HG03097 (cell line): ENCODE data around the gene PAM.
"Not testable (repeated sequence)": the region's sequence is repeated elsewhere in the genome, so short reads cannot be mapped to it uniquely, and the experiment has no call there.

Experiments used
- ATAC-seq: cut with Tn5 transposase; IDR thresholded peaks from one replicate; pipeline ENCODE4 v1.9.1; 2021; ENCODE audit not compliant: unreplicated experiment, low FRiP score

PAM gene

DNA sequence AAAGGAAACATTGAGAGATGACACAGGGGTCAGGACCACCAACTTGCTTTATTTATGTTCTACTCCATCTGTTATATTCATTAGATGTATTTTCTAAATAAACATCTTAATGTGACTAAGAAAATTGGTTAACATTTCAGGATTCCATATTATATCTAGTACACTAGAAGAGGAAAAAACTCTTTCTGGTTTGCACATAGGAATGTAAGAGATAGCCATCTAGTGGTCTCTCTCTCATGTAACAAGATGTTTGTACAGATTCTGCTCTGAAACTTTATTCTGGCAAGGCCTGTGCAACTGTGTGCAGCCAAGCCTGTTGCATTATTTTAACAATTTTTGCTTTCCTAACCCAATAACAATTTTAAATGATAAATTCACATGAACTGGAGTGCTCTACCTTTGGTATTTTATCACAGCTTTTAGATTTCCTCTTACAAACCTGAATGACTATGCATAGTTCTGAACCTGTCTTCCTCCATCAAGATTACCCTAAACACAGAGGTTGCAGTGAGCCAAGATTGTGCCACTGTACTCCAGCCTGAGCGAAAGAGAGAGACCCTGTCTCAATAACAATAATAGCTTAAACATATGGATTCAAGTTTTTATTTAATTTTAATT lies 216.7 kb downstream of the PAM start:
- ATAC-seq: no peak

DNA sequence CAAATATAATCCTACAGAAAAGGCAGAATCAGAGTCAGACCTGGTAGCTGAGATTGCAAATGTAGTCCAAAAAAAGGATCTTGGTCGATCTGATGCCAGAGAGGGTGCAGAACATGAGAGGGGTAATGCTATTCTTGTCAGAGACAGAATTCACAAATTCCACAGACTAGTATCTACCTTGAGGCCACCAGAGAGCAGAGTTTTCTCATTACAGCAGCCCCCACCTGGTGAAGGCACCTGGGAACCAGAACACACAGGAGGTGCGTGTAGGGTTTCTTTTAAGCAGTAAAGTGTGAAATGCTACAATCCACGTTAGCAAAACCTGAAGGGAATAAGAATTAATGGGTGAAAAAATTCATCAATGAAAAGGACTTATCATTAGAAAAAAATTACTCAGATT lies 219.1 kb downstream of the PAM start:
- ATAC-seq: no peak

DNA sequence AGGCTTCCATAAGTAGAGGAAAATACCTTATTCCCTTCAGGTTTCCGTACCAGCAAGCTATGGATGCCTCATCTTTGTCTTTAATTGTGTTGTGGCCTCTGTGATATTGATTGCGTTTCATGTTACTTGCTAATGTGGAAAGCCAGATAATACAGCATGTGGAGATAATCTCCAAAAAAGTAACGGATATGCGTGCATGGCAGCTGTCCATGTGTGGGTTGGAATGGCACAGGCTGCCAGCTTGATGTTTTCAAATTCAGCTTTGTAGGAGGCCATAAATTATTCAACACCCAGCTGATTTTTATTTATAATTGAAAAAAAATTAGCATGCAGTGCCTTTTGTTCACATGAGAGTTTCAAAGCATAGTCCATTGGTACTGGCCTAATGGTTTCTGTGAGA lies 219.9 kb downstream of the PAM start:
- no peak for ATAC-seq

DNA sequence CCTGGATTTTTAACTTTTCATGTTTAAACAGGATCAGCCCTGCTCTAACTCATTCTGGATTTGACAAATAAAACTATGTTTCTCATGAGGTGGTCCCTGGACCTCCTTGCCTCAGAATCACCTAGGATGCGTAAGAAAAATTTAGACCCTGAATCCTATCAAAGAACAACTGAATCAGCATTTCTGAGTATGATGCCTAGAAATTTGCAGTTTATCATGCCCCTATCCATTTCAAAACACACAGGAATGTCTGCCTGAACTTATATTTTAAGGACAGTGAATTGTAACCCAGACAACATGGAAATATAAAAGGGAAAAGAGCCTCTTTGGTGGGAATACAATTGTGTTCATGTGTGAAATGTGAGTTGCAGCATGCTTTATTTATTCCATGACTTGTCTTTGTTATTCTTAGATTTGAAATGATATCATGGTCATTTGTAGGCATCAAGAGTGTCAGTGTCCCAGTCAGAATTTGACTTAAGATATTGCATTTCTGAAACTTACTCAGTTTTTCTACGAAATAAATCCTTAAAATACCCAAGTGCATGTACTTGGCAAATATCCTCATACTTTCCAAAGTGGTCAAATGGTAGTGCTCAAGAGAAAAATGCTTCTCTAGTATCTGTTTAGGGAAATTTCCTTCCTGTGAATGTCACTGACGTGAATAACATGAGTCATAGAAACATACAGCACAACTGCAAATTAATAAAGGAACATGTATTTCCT lies 220.5 kb downstream of the PAM start:
- ATAC-seq: no peak

DNA sequence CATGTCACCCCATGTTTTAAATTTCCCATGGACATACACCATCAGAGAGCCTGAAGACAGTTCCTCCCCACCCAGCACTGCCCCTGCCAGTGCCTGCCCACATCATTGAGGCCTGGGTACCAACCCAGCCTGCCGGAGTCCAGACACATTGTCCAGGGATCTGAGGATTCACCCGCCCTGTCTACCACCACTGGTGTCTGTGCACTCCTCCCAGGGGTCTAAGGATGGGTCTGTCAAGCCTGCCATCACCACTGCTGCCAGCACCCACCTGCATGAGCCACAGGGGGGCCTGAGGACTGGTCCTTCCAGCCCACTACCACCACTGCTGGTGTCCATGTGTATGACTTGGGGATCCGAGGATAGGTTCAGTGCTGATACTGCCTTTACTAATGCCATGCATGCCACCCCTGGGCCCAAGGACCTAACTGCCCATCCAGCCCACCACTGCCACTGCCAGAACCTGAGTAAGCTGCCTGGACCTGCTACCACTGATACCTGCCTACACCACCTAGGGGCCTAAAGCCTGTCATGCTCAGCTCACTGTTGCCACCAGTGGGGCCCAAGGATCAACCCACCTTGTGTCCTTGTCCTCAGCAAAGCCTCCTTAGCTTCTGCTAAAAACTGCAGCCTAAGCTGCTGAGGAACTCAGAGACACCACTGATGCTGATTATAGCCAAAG lies 227.0 kb downstream of the PAM start:
- ATAC-seq: no peak

DNA sequence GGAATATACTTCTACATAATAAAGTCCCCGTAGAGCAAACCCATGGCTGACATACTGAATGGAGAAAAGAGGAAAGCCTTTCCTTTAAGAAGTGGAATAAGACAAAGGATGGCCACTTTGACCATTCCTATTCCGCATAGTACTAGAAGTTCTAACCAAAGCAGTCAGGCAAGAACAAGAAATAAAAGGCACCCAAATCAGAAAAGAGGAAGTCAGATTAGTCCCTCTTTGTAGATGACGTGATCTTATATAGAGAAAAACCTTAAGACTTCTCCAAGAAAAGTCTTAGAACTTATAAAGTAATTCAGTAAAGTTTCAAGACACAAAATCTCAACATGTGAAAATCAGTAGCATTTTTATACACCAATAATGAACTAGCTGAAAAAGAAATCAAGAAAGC lies 231.0 kb downstream of the PAM start:
- ATAC-seq: no peak

DNA sequence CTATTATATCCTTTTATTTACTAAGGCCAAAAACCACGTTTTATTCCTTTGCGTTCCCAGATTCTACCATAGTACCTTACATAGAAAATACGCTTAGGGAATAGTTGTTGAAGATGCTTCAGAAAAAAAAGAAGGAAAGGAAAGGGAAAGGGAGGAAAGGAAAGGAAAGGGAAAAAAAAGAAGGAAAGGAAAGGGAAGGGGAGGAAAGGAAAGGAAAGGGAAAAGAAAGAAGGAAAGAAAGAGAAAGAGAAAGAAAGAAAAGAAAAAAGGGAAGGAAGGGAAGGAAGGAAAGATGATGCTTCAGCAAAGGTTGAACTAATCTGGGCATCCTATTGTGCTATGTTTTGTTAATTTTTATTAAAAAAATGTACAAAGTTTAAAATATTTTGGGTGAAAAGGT lies 233.4 kb downstream of the PAM start:
- no peak for ATAC-seq

DNA sequence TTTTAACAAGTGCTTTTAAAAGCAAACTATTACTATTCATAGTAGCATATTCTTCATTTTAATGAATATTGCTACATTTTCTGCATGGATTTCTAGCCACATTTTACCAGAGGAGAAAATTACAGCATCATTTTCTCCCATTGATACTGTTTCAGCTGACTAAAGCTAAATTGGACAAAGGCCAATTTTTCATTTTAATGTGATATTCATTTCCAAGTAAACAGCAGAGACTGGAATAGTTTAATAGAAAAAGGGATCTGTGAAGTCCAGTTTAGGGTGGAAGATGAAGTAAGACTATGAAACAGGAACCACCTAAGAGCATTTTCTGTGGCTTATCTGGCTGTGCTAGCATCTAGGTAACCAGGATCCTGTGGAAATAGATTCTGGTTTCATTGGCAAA lies 236.7 kb downstream of the PAM start:
- ATAC-seq: no peak

DNA sequence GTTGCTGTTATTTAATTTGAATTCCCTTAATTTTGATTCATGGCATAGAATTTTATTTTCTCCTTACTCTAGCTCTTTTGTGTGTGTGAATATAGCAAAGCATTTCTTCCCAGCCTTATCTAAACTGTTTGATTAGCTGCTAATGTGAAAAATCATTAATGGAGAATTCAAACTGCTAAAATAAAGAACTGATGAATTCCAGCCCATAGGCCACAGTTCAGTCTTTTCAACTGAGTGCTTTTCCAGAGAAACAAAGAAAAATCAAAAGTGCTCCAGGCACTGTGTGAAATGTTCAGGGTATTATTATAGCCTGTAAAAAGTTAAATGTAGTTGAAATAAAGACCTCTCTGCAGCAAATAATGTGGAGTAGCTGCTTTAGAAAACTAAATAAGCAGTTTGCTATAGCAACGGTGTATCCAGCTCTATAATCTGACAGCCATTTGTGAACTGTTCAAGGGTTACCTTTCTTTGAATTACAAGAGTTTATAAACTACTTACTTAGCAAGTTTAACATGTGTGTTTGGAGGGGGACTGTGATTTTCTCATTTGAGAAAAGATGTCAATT lies 241.0 kb downstream of the PAM start:
- ATAC-seq: no peak

DNA sequence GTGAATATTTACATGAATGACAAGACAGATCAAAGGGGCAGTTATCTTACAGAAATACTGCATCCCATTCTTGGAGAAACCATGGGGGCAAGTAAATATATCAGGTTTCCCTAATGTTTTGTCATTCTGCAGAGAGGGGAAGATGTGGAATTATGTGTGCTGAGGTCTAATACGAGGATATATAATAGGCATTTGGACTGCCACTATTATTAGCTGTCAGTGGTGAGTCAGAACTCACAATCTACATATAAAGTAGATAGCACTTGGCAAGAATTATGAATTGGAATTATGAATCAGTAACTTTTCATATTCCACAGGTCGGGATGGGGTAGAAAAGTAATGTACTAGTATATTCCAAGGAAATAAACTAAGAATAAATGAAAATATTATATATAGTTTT lies 243.1 kb downstream of the PAM start:
- no peak for ATAC-seq

DNA sequence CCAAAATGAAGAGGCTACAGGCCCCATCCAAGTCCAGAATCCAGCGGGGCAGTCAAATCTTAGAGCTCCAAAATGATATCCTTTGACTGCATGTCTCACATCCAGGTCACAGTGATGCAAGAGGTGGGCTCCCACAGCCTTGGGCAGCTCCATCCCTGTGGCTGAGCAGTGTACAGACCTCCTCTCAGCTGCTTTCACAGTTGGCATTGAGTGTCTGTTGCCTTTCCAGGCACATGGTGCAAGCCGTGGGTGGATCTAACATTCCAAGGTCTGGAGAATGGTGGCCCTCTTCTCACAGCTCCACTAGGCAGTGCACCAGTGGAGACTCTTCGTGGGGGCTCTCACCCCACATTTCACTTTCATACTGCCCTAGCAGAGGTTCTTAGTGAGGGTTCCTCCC lies 244.1 kb downstream of the PAM start:
- ATAC-seq: no peak

DNA sequence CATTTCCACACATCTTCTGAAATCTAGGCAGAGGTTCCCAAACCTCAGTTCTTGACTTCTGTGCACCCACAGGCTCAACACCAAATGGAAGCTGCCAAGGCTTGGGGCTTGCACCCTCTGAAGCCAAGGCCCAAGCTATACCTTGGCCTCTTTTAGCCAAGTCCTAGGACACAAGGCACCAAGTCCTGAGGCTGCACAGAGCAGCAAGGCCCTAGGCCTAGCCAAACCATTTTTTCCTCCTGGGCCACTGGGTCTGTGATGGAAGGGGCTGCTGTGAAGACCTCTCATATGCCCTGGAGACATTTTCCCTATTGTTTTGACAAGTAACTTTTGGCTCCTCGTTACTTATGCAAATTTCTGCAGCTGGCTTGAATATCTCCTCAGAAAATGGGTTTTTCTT lies 244.5 kb downstream of the PAM start:
- ATAC-seq: not testable (repeated sequence)

DNA sequence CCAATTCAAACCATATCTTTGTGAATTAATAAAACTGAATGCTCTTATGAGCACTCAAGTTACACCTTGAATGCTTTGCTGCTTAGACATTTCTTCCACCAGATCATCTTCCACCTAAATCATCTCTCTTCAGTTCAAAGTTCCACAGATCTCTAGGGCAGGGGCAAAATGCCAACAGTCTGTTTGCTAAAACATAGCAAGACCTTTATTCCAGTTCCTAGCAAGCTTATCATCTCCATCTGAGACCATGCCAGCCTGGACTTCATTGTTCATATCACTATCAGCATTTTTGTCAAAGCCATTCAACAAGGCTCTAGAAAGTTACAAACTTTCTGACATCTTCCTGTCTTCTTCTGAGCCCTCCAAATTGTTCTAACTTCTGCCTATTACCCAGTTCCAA lies 245.0 kb downstream of the PAM start:
- ATAC-seq: no peak

DNA sequence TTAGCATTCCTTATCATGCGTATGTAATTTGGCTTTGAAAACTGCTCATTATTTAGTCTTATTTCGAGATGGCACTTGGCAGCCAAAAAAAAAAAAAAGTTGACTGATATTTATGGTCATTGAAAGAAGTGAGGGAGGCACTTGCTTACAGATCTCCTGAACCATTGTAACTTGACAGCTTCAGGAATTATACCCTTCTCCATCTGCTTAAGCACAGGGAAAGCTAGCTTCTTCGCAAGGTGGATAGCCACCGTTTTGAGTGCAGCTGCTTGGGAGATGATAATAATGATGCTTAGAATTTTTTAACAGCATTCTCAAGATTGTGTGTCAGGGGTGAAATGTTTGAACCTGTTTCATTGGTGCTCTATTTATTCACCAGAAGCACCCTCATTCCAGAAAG lies 248.8 kb downstream of the PAM start:
- ATAC-seq: no peak

DNA sequence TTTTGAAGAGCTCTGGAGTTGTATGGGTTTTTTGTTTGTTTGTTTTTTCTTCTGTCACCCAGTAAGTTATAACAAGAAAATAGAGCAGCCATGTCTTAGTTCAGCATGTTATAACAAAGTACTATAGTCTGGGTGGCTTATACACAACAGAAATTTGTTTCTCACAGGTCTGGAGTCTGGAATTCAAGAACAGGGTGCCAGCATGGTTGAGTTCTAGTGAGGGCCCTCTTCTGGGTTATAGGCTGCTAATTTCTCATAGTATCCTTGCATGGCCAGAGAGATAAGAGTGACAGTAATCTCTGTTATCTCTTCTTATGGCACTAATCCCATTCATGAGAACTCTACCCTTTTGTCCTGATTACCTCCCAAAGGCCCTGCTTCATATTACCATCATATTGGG lies 250.2 kb downstream of the PAM start:
- ATAC-seq: no peak

DNA sequence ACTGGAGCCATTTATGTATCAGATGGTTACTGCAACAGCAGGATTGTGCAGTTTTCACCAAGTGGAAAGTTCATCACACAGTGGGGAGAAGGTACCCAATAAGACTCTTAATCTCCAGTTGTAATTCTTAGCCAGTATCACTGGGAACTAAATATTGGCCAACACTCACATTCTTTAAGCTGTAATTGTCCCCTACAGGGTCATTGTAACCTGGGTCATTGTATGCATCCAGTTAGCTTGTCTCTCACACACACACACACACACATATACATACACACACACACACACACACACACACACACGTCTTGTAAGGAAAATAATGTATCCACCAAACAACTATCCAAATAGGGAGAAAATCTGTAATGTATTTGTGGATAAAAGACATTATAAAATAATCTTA lies 251.8 kb downstream of the PAM start:
- no peak for ATAC-seq

DNA sequence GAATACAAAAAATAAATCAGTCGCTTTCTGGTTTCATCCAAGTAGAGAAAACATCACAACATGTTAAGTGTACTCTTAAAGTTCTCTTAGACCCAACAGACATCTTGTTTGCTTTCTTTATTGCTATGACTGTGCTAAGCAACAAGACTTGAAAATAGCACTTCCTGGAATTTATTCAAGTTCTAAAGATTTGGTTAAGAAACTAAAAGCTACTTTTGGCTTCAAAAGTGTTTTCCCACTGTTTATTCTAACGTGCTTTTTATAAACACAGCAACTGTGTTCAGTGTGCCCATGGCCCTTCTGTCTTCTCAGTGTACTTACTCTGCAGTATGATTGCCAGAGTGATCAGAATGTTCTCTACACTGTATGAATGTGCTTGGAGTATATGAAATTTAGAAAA lies 255.1 kb downstream of the PAM start:
- ATAC-seq: no peak

DNA sequence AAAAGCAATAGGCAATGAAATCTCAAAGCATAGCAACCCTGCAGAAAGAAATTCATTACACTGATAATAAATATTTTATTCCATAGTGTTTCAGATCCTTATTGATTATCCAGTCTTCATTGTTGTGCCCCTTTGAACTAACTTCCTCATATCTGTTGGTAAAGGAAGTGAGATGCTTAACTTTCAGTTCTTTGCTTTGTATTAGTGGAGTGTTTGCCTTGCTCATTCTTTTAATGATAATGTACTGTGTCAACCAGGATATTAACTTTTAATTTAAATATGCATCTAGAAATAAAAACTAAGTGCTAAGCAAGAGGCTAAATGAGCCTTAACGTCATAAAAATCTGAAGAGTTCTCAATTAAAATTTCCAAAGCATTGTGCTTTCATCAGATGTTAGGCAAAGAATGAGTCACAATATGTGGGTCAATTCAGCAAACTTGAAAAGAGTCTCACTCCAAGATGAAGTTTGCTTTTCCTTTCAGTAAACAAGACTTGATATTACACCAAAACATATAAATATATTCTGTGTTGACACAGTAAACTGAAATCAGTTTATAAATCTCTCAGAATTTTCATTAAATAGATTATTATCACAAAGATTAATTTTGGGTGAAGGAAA lies 258.9 kb downstream of the PAM start:
- no peak for ATAC-seq

DNA sequence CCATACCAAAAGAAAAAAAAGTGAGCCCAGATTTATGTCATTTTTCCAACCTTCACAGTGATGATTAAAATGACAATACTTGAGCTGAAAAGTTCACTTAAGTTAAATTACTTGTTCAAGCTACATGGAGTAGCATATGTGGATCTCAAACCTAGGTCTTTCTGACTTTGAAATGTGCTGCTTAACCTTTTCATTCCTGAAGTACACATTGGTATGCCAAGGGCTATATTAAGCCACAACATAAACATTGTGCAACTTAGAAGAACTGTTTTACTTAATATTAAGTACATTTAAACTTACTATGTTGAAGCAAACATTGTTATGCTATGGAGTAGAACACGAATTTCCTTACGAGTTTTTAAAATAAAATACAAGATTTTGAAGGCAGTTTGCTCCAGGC lies 259.9 kb downstream of the PAM start:
- ATAC-seq: no peak

DNA sequence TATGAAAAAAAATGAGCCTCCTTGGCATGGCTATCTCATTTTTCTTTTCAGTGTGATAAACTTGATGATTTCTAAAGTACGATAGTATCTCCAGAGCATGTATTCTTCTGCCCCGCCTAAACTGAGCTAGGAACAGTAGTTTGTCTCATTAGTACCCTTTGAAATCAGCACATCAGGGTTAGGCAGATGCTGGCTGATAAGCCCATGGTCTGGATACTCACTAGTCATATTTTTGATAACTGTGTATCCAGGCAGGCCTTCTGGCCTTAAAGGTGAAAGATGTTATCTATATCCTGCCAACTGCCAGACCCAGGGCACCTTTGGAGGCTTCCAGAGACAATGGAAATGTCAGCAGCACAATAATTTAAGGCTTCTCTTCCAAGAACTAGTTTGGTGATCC lies 261.1 kb downstream of the PAM start:
- no peak for ATAC-seq

DNA sequence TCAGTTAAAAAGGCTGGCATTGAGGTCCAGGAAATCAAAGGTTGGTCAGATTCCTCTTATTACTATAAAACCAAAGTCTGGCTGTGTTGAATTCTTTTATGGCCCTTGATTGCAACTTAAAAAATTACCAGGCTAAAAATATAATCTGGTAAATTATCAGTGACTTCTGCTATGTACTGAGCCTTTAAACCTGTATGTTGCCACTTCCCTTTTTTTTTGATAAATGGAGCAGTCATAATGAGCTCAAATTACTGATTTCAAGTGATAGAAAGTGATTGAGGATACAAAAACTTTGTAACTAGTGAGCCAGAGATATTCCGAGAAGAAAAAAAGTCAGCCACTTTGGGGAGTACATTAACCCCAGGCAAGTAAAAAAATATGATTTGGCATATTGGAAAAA lies 264.7 kb downstream of the PAM start:
- ATAC-seq: no peak
